Gastroesophageal sphincter (tissue), 3 donors: ENCODE measurements around the gene MMD2.

Experiments
- POLR2AphosphoS5 ChIP-seq: sonication (generic); formaldehyde crosslinking; IDR thresholded peaks from one replicate; pipeline ENCODE4 v1.6.1; 2017; ENCODE audit warnings: antibody characterized with exemption
- TF ChIP-seq, protein P1 (sequence below), 4 experiments: fragments of 200-600 bp in 2 of 4; fragments of 450-650 bp in 2 of 4; sonication (generic) in 1 of 4; IDR thresholded peaks; one replicate each; pipeline ENCODE4 v1.5.1; 2017 to 2019; ENCODE audit warnings: antibody characterized with exemption in 4 of 4, mild to moderate bottlenecking in 2 of 4, moderate library complexity in 2 of 4

DNA sequence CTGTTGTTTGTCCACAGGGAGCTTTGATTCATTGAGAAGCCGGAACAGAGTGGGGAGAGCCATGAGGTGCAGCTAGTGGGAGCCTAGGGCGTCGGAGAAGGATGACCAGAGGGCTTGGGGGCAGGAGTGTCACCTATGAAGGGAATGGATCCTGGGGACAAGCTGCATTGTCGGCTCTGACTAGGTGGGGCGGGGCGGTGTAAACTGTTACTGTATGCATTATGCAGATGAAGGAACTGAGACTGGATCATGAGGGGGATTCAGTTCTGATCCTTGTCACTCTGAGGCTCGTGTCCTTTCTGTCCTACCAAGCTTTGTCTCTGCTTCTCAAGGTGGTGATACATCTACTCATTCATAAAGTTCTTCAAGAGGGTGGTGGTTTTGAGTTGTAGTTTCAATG is 39.9 kb upstream of the MMD2 start:
- TF ChIP-seq, protein P1, sequence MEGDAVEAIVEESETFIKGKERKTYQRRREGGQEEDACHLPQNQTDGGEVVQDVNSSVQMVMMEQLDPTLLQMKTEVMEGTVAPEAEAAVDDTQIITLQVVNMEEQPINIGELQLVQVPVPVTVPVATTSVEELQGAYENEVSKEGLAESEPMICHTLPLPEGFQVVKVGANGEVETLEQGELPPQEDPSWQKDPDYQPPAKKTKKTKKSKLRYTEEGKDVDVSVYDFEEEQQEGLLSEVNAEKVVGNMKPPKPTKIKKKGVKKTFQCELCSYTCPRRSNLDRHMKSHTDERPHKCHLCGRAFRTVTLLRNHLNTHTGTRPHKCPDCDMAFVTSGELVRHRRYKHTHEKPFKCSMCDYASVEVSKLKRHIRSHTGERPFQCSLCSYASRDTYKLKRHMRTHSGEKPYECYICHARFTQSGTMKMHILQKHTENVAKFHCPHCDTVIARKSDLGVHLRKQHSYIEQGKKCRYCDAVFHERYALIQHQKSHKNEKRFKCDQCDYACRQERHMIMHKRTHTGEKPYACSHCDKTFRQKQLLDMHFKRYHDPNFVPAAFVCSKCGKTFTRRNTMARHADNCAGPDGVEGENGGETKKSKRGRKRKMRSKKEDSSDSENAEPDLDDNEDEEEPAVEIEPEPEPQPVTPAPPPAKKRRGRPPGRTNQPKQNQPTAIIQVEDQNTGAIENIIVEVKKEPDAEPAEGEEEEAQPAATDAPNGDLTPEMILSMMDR (IDR thresholded peaks at IDR 0.05), result no peak
- no peak for TF ChIP-seq POLR2AphosphoS5
